IPS-11a (cell line): ENCODE data around the gene SLC24A3.

Experiments used
- H3K4me3 ChIP-seq: one replicate; pipeline ENCODE4 v1.5.1; 2013; ENCODE audit warnings: low read depth, low read length, control low read depth

Gene SLC24A3

GRCh38 chr20:19451231-19451922 is 238.9 kb downstream of the SLC24A3 start:
- no peak overlapping the region for H3K4me3 ChIP-seq

- H3K4me3 ChIP-seq: no peak overlapping the region
Observed at GRCh38 chr20:19451923-19452295, 239.5 kb downstream of the SLC24A3 start.

- H3K4me3 ChIP-seq: no peak overlapping the region
Observed at GRCh38 chr20:19453410-19453809, 241.0 kb downstream of the SLC24A3 start.

- H3K4me3 ChIP-seq: no peak overlapping the region
Observed at GRCh38 chr20:19453862-19454261, 241.4 kb downstream of the SLC24A3 start.

GRCh38 chr20:19456595-19457395 is 244.4 kb downstream of the SLC24A3 start:
- no peak overlapping the region for H3K4me3 ChIP-seq

GRCh38 chr20:19457611-19458010 is 245.2 kb downstream of the SLC24A3 start:
- H3K4me3 ChIP-seq: no peak overlapping the region

- H3K4me3 ChIP-seq: no peak overlapping the region
Observed at GRCh38 chr20:19460386-19460785, 247.9 kb downstream of the SLC24A3 start.

- H3K4me3 ChIP-seq: no peak overlapping the region
Observed at GRCh38 chr20:19462491-19462890, 250.0 kb downstream of the SLC24A3 start.

GRCh38 chr20:19463597-19463996 is 251.2 kb downstream of the SLC24A3 start:
- H3K4me3 ChIP-seq: no peak overlapping the region

GRCh38 chr20:19465536-19465935 is 253.1 kb downstream of the SLC24A3 start:
- H3K4me3 ChIP-seq: no peak overlapping the region

GRCh38 chr20:19466206-19466928 is 253.9 kb downstream of the SLC24A3 start:
- no peak overlapping the region for H3K4me3 ChIP-seq

- H3K4me3 ChIP-seq: no peak overlapping the region
Observed at GRCh38 chr20:19473216-19473921, 260.9 kb downstream of the SLC24A3 start.

- no peak overlapping the region for H3K4me3 ChIP-seq
Observed at GRCh38 chr20:19473922-19474286, 261.5 kb downstream of the SLC24A3 start.

- H3K4me3 ChIP-seq: no peak overlapping the region
Observed at GRCh38 chr20:19478320-19478895, 266.0 kb downstream of the SLC24A3 start.

GRCh38 chr20:19482726-19483125 is 270.3 kb downstream of the SLC24A3 start:
- H3K4me3 ChIP-seq: no peak overlapping the region

- no peak overlapping the region for H3K4me3 ChIP-seq
Observed at GRCh38 chr20:19483309-19483708, 270.9 kb downstream of the SLC24A3 start.

- no peak overlapping the region for H3K4me3 ChIP-seq
Observed at GRCh38 chr20:19486446-19486845, 274.0 kb downstream of the SLC24A3 start.

GRCh38 chr20:19487420-19487819 is 275.0 kb downstream of the SLC24A3 start:
- H3K4me3 ChIP-seq: no peak overlapping the region

- H3K4me3 ChIP-seq: no peak overlapping the region
Observed at GRCh38 chr20:19491241-19491640, 278.8 kb downstream of the SLC24A3 start.

- no peak overlapping the region for H3K4me3 ChIP-seq
Observed at GRCh38 chr20:19492116-19492515, 279.7 kb downstream of the SLC24A3 start.
